Activated CD8-positive, alpha-beta memory T cell treated with anti-CD3 and anti-CD28 coated beads, Interleukin-2, amount 50 U/mL, for 24 hours (primary cell): Measurements from ENCODE around the gene ALDH4A1.
A peak's percentile ranks its signal among the peaks of the same experiment; 100 is the strongest.

Source experiments
- DNase-seq: peaks from one replicate; pipeline ENCODE4 v3.0.0-alpha.2; 2020; ENCODE audit errors: extremely low read depth

Gene ALDH4A1

GRCh38 chr1:18902523-18903290, at the start of gene ALDH4A1:
ALDH4A1 (minus strand) TSS chr1:18902555; CDS start chr1:18902523, 32 bp downstream.
- DNase-seq = peak; percentile 89

GRCh38 chr1:18951818-18952391, 49.5 kb upstream of the ALDH4A1 start:
- DNase-seq = peak; percentile 76

- DNase-seq = no peak
Measured at GRCh38 chr1:18951416-18951815, 49.1 kb upstream of the ALDH4A1 start.

GRCh38 chr1:18950401-18951026, 48.2 kb upstream of the ALDH4A1 start:
- no peak for DNase-seq

- DNase-seq = no peak
Measured at GRCh38 chr1:18949686-18950400, 47.5 kb upstream of the ALDH4A1 start.

- DNase-seq = no peak
Measured at GRCh38 chr1:18948913-18949685, 46.7 kb upstream of the ALDH4A1 start.

GRCh38 chr1:18948048-18948912, 45.9 kb upstream of the ALDH4A1 start:
- DNase-seq = no peak

GRCh38 chr1:18947570-18947969, 45.2 kb upstream of the ALDH4A1 start:
- no peak for DNase-seq

- DNase-seq = no peak
Measured at GRCh38 chr1:18946550-18947381, 44.4 kb upstream of the ALDH4A1 start.

- no peak for DNase-seq
Measured at GRCh38 chr1:18945401-18945849, 43.1 kb upstream of the ALDH4A1 start.

GRCh38 chr1:18944810-18945209, 42.5 kb upstream of the ALDH4A1 start:
- DNase-seq = no peak

GRCh38 chr1:18943914-18944572, 41.7 kb upstream of the ALDH4A1 start:
- DNase-seq = no peak

GRCh38 chr1:18943162-18943561, 40.8 kb upstream of the ALDH4A1 start:
- no peak for DNase-seq

- DNase-seq = no peak
Measured at GRCh38 chr1:18942340-18942739, 40.0 kb upstream of the ALDH4A1 start.

GRCh38 chr1:18941221-18942141, 39.1 kb upstream of the ALDH4A1 start:
- no peak for DNase-seq

GRCh38 chr1:18940303-18941020, 38.1 kb upstream of the ALDH4A1 start:
- DNase-seq = no peak
